Cerebellar nuclear complex (tissue), 1 donor: ENCODE measurements around the gene HMGCL.

Experiments
- DNase-seq, 2 experiments: peaks; one replicate each; lab custom pipeline; 2025; lab: John Stamatoyannopoulos, UW

Gene HMGCL

GRCh38 chr1:23776217-23776616, 49.0 kb downstream of the HMGCL start:
- DNase-seq: no peak

- no peak for DNase-seq
Measured at GRCh38 chr1:23774174-23774880, 50.9 kb downstream of the HMGCL start.

DNA sequence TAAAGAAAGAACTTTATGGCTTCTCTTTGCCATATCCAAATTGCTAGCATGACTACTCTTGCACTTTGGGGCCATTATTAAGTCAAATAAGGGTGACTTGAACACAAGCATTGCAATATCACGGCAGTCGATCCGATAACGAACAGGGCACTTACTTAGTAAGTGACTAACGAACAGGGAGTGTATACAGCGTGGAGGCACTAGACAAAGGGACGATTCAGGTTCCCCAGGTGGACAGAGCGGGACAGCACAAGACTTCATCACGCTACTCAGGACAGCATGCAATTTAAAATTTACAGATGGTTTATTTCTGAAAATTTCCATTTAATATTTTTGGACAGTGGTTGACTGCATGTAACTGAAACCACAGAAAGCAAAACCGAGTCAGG, 52.4 kb downstream of the HMGCL start:
- no peak for DNase-seq

DNA sequence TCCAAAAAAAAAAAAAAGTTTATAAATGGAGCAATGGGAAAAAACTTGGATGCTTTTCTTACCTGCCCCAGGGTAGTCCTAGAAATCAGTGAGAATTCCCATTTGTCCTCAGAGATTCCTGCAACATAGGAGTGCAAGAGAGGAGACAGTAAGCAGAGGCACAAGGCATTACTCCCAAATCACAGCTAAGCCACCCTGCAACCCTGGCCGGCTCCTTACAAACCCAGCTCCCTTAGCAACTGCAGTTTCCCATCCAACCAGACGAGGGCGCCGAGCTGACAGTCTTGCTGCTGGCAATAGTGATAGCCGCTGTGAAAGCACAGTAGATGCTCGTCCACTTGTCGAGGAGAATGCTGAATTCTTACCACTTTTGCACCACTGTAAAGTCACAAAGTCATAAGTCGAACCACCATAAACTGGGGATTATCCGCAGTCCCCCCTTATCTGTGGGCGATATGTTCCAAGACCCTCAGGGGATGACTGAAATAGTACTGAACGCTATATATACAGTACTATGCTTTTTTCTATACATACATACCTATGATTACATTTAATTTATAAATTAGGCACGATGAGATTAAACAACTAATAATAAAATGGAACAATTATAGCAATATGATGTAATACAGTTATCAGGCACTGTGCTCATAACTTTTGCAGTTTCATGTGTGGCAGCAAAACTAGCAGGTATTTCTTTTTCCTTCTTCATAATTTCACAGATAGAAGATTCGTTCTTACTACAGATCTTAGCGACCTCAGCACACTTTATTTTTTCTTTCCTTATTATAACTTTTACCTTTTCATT, 53.0 kb downstream of the HMGCL start:
- peak in 1 of 2 experiments; percentile 63 for DNase-seq

- no peak for DNase-seq
Measured at GRCh38 chr1:23768733-23769132, 56.5 kb downstream of the HMGCL start.

DNA sequence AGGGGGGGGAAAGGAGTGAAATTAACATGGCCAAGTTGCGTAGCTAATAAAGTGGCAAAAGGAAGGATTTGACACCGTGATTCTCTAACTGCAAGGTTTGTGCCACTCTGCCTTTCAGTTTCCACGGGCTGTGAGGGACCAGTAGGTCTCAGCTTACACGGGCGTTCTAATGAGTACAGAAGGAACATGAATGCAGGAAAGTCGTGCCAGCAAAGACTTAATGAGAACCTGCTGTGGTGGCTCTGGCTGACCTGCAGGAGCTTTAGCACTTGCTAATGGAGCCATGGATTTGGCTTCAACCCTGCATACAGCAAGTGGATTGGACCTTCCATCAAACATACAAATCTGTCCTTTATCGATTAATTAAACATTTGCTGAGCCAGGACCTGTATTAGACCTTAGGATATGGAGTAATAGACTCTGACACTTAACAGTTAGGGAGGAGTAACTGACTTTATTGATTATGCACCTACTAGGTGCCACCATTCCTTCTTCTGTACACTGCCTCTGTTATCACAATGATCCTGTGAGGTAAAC, 62.1 kb downstream of the HMGCL start:
- DNase-seq: no peak

- no peak for DNase-seq
Measured at GRCh38 chr1:23759277-23759676, 66.0 kb downstream of the HMGCL start.

DNA sequence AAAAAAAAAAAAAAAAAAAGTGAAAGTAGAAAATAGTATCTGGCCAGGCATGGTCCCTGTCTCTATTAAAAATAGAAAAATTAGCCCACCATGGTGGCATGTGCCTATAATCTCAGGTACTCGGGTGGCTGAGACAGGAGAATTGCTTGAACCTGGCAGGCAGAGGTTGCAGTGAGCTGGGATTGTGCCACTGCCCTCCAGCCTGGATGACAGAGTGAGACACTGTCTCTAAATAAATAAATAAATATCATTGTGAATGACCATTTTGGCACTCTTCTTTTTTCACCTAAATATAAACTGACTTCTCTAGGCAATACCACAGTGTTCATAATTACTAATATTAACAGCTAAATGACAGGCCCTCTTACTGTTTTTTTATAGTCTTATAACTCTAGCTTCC, 67.4 kb downstream of the HMGCL start:
- DNase-seq: no peak

DNA sequence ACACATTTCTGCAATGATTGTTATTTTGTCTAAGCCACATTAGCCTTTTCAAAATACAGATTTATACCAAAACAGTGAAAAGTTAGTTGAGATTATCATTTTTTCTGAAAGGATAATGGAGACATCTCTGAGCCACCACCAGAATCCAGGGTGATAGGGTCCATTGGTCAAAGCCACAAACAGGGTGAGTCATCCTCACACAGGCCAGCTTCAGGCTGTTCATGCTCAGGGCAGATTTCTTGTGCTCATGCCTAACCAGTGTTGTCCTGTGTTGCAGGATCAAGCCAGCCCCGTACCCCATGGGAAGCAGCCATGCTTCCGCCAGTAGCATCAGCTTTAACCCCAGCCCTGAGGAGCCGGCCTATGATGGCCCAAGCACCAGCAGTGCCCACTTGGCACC, 68.6 kb downstream of the HMGCL start:
- no peak for DNase-seq

GRCh38 chr1:23752909-23753308, 72.3 kb downstream of the HMGCL start:
- DNase-seq: no peak
